NCI-H345 treated with DMSO at 0.1 percent for 48 hours (cell line): Measurements from ENCODE around the gene OBSCN.

ENCODE experiments used
- DNase-seq: peaks from one replicate; lab custom pipeline; 2025; ENCODE audit not compliant: unreplicated experiment; lab: John Stamatoyannopoulos, UW

OBSCN gene

DNA sequence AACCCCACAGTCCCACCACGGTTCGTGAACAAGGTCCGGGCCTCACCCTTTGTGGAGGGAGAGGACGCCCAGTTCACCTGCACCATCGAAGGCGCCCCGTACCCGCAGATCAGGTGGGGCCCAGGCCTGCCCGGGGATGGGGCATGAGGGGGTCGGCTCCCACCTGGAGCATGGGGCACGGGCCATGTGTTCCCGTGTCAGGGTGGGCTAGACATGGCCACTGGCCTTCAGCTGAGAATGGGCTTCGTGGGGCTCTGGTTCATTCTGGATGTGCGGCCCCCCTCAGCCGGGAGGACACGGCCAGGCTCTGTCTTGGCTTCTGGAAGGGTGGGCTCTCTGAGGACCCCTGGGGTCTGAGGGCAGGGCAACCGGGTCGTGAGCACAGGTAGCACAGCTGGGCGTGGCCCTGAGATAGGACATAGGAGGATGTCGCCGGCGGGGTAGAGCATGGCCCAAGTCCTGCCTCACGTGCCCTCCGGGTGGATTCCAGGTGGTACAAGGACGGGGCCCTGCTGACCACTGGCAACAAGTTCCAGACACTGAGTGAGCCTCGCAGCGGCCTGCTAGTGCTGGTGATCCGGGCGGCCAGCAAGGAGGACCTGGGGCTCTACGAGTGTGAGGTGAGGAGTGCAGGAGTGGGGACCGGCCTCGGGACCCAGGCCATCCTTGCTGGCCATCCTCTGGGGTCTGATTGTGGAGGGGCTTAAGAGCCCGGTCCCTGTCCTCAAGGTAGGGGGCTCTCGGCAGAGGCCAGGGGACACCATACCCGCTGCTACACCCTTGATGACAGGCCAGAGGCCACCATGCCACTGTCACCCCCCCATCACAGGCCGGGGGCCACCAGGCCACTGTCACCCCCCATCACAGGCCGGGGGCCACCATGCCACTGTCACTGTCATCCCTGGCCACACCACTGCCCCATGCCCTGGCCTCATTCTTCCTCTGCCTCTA, 143.3 kb downstream of the OBSCN start:
- no peak for DNase-seq

DNA sequence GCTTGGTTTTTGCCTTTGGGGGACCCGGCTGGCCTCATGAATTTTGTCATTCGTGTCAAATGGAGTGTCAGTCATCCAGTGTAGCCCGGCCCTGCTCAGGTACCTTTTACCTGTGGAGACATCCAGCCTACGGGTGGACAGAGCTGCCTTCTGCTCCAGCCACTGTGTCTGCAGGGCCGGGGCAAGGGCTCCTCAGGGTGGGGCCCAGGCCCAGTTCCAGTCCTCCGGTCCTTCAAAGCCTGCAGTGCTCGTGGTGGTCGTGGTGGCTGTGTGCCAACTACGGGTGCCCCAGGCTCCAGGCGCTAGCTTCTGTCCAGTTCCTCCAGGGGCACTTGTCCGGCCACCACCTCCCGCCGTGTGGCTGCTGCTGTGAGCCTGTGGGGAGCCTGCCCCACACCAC, 144.0 kb downstream of the OBSCN start:
- DNase-seq: no peak

DNA sequence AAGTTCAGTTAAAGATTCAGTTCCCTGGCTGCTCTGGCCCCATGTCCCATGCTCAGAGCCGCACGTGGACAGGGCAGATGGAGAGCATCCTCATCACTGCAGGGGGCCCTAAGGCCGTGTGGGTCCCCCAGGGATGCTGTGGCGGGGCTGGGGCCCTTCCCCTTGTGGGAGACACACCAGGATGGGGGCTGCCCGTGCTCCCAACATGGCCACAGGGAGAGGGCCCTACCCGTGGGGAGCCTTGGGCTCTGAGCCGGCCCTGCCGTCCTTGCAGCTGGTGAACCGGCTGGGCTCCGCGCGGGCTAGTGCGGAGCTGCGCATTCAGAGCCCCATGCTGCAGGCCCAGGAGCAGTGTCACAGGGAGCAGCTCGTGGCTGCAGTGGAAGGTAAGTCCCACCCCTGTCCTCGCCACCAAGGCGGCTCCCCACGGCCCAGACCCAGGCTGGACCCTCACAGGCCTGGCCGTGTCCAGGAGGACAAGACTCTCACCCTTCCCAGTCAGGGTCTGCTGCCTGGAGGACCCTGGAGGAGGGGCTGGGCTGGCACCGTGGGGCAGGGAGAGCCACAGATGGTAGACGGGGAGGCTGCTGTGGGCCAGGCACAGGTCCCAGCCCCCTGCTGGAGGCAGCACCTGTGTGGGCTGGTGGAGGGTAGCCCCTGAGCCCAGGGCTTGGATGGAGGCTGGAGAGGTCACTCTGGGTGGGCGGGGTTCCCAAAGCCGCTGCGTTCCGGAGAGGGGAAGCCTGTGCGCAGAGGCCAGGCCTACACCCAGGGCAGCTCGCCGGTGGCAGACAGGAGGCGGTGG, 145.0 kb downstream of the OBSCN start:
- no peak for DNase-seq

DNA sequence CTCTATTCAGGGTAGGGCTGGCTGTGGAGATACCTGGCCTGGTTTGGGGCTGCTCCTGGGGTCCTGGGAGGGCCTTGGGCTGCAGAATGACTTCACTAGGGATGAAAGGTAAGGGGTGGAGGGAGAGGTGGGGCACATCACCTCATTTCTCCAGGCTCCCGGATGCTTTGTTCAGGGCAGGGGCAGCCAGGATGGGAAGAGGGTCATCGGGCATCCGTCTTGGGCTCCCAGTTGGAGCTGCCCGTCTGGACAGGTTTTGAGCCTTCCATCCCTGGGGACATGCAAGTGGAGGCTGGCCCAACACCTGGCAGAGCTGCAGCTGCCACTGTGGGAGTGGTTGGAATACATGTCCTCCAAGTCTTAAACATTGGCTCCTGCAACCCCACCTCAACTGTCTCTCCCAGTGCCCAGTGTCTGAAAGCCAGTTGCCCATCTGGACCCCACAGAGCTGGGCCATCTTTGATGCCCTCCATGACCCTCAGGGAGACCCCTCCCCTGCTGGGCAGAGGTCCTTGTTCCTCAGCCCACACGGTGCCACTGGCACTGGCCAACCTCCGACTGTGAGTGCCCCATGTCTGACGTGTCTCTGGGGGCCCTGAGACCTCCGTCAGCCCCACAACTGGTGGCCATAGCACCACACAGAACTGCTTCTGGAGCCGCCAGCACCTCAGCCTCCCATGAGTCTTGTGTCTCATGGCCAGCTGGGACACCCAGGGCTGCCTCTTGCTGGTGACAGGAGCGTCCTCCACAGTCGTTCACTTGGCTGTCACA, 145.9 kb downstream of the OBSCN start:
- DNase-seq: no peak

DNA sequence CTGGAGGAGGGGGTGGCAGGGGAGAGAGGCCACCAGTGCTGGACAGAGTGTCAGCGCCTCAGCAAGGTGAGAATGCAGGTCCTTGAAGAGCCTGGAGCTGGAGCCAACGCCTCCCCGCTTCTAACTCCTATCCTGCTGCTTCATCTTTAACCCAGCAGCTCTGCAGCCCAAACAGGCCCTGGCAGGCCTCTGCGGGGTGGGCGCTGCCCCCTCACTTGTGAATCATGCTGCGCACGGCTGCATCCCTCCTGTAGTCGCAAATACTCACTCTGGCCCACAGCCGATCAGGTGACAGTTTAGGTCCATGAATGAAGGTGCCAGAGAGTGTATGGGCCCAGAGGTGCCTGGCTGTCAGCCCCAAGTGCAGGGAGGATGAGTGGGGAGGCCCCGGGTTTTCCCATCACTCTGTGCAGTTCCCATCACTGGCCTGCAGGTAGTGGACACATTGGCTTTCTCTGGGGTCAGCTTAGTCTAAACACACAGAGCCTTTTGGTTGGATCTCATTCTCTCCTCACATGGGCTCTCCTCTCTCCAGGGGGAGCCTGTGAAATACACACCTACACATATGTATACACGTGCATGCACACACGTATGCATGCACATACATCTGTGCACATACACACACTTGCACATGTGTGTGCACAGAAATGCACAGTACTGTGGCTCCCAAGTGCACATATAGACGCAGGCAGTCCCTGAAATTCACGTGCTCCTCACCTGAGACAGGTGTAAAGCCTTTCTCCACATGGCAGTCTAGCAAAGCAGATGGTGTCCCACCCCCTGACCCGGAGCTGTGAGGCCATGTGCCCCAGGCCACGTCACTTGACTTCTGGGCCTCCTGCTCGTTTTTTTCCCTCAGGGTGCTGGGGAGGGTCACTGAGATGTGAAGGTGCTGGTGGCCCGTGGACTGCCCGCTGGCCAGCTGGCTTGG, 146.8 kb downstream of the OBSCN start:
- DNase-seq: no peak

GRCh38 chr1:228356897-228357680, 149.2 kb downstream of the OBSCN start:
- DNase-seq: no peak

DNA sequence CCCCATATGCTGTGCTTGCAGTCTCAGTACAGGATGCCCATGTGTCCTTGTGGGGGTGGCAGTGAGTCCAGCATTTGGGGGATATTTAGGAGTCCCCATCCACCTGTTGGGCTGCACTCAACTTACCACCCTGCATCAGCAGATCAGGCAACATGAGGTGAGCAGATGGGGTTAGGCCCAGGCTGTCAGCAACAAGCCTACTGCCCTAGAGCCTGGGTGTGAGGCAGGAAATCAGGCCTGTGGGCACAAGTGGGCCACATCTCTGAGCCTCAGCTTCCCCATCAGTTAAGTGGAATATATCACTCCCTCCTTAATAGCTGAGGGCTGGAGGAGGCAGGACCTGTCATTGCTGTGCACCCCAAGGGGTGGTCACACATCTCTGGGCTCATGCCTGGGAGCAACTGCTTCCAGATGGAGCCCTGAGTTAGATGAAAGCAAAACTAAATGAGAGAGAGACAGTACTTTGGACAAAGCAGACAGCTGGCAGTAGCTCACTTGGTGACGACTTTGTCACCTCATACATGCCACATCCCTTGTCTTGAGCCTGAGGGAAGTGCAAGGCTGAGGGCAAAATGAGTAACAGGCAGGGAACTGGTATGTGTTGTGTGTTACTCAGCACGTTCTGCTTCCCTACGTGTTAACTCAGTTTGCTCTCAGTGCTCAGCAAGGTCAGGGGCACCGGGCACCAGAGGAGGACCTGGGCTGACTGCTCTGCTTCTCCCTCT, 150.4 kb downstream of the OBSCN start:
- DNase-seq: no peak

DNA sequence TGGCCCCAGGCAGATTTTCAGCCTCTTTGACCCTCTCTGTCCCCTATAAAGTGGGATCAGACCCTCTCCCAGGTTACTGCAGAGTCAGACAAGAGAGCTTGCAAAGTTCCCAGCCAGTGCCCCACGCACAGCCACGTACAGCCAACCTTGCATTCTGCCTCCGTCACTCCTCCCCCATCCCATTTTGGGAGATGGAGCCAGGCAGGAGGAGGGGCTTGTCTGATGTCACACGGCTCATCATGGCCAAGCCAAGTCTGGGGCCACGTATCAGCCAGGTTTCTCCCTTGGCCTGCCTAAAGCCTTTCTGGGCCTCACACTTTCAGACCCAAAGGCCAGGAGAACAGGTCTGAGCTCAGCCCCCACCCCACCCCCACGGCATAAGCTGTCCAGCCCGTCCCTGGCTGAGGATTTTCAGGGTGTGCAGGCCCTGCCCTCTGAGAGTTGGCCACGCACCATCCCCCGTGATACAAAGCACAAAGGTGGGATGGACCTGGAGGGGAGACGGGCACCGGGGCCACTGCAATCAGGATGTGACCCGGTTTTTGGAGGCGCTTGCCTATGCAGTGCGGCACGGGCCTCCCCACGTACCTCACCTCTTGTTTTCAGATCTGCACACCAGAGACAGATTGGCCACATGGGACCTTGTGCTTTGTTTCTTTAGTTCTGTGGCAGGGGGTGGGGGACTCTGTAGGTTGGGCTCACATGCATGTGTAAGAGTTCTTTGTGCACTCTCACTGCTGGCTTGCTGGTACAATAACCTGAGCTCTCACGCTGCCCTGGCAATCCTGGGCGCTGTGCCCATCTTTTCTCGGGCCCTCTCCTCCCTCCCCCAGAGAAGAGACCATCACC, 151.1 kb downstream of the OBSCN start:
- DNase-seq: no peak

GRCh38 chr1:228359613-228360532, 152.0 kb downstream of the OBSCN start:
- no peak for DNase-seq

- DNase-seq: no peak
Measured at GRCh38 chr1:228360533-228361313, 152.9 kb downstream of the OBSCN start.

- DNase-seq: no peak
Measured at GRCh38 chr1:228361314-228362140, 153.7 kb downstream of the OBSCN start.

DNA sequence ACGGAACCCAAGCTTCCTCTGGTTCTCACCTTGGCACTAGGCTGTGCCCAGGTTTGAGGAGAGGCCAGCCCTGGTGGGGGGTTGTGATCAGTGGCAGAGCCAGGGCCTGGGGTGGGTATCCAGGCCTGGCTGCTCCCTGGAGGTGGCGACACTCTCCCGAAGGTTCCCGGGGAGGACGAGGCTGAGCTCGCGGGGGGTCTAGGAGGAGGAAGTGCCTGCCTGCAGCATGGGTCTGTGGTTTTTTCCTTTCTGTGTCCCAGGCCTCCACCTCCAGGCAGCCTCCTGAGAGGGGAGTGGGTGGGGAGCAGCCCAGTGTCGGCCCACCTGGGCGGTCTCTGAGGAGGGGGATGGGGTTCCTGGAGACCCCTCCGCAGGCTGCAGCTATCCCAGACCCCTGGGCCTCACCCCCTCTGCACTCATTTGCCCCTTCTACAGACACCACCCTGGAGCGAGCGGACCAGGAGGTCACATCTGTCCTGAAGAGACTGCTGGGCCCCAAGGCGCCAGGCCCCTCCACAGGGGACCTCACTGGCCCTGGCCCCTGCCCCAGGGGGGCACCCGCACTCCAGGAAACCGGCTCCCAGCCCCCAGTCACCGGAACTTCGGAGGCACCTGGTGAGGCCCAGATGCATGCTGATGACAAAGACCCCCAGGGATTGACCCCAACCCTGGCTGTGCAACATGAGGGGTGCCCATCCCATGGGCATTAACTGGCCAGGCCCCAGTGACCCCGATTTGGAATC, 154.5 kb downstream of the OBSCN start:
- no peak for DNase-seq

GRCh38 chr1:228362884-228363450, 155.1 kb downstream of the OBSCN start:
- no peak for DNase-seq

- no peak for DNase-seq
Measured at GRCh38 chr1:228363686-228364067, 155.8 kb downstream of the OBSCN start.
